ENCODE results near the gene NHLRC1. TPM values are rescaled to one million over a fixed set of nuclear protein-coding genes. Genes with fewer than 3 reads are reported as not detected.

NHLRC1 gene
- total RNA-seq: 4.7 and 5.6 TPM in 2 replicates

DNA sequence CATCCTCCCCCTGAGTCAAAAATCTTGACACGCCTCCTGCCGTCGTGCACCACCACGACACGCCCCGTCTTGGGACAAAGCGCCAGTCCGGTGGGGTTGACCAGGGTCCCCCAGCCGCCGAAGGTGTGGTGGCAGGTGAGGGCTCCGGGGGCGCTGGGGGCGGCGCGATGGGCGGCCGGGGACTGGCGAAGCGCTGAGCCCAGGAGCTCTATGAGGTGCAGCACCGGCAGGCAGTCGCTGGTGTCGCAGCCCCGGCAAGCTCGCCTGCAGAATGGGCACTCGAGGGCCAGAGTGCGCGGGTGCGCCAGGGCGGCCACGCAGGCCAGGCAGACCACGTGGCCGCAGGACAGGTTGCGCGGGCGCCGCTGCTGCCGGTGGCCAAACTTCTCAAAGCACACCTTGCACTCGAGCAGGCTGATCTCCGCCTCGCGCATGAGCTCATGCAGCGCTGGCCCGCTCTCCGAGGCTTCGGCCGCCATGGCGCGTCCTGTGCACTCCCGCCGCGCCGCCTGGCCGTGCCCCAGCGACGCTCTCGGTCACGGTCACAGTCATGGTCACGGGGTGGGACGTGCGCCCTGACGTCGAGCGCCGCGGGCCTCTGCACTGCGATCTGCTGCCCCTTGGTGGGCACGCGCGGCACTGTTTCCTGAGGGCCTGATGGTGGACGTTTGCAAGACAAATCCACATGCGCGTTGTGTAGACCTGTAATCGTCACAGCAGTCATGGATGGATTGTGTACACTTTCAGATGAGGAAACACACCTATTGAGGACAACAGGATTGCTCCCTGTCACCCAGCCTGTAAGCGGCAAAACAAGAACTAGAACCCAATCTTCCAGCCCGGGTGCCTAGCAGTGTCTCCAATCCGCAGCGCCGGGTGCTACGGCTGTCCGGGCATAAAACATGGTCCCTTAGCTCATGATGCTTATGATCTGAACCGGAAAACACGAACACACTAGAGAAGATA lies at the start of gene NHLRC1:
Gene NHLRC1 (minus strand): TSS at position 550 of the 966 bp plus-strand sequence. CDS start 71 bp downstream, at position 479.

DNA sequence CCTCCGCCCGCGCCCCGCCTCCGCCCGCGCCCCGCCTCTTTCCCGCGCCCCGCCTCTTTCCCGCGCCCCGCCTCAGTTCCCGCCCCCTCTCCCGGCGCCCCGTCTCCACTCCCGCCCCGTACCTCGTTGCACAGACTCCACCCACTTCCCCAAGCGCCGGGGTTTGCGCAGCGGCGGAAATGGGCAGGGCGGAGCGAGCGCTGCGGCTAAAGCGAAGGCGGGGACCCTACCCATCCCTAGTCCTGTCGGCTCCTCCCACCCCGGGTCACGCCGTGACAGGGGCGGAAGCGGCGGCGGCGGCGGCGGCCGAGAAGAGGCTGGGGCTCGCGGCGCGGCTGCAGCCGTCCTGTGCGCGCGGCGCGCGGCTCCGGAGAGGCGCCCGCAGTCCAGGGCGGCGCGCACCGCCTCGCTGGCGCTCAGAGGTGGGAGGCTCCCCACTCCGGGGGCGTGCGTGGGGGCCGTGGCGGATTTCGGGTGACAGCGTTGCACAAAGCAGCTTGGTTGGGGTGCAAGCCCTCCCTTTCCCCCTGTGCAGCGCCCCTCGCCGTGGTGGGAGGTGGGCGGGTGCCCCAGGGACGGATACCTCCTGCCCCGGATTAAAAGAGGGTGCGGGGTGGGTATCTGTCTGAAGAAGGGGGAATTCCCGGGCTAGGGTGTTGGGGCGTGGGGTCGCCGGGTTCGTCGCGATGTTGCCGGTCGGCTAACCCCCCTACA lies 32.8 kb upstream of the NHLRC1 start, which contains the start of gene KDM1B:
Gene KDM1B (plus strand): TSS at position 273 of the 714 bp plus-strand sequence. CDS start 4,474 bp downstream, outside the sequence.

DNA sequence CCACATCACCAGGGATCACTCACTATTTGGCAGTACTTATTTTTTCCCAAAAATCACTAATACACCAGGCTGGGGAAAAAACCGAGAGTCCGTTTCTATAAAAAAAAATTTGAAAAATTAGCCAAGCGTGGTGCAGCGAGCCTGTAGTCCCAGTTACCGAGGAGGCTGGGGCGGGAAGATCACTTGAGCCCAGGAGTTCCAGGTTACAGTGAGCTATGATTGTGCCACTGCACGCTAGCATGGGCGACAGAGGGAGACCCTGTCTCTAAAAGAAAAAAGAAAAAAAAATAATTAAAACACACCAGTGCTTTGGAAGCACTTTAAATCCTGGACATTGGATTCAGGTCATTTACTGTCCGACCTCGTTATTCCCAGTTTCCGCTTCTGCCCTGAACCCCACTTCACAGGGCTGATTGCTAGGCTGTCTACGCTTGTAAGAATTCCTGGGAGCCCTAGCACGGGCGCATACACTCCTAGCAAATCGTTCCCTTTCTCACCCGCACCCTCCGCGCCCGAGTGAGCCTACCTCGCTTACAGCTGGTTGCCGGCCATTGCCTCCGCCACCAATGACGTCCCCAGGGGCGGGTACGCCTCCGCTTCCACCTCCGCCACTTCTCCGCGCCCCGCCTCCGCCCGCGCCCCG lies 32.2 kb upstream of the NHLRC1 start, which contains the start of gene TPMT:
Gene TPMT (minus strand): TSS at position 571 of the 643 bp plus-strand sequence. CDS start 5,950 bp downstream, outside the sequence.

Other genes starting within 250 kb of the NHLRC1 start
- gene KIF13A, start 135.0 kb downstream of the NHLRC1 start, total RNA-seq: 105 and 109 TPM in 2 replicates
- gene TPMT, start 32.4 kb upstream of the NHLRC1 start, total RNA-seq: 18.5 and 27.8 TPM in 2 replicates
- 24.4 and 31.3 TPM in 2 replicates for gene KDM1B, start 32.7 kb upstream of the NHLRC1 start, total RNA-seq
- 64.7 and 144 TPM in 2 replicates for gene DEK, start 141.9 kb upstream of the NHLRC1 start, total RNA-seq

Data from smooth muscle cell of trachea (primary cell).